ENCODE results near the gene LRCOL1. TPM values are rescaled to one million over a fixed set of nuclear protein-coding genes. Genes with fewer than 3 reads are reported as not detected.

LRCOL1 gene
- total RNA-seq, 1 experiment from 2014 or later = 0.24 TPM

- TF ChIP-seq ZNF317 (CRISPR knock-in tag; IDR thresholded peaks at IDR 0.05; ENCODE audit: borderline replicate concordance, low read depth) (no peak), NFYB (CRISPR knock-in tag; conservative IDR thresholded peaks at IDR 0.05; ENCODE audit: low read depth) (no peak), ZNF396 (CRISPR knock-in tag; IDR thresholded peaks at IDR 0.05; ENCODE audit: borderline replicate concordance) (no peak), ZNF532 (CRISPR knock-in tag; IDR thresholded peaks at IDR 0.05; ENCODE audit: borderline replicate concordance) (no peak), CDX4 (CRISPR knock-in tag; IDR thresholded peaks at IDR 0.05; ENCODE audit: borderline replicate concordance) (no peak), ZNF423 (CRISPR knock-in tag; IDR thresholded peaks at IDR 0.05) (no peak), TP53 (CRISPR knock-in tag; IDR thresholded peaks at IDR 0.05) (no peak), ATF2 (CRISPR knock-in tag; IDR thresholded peaks at IDR 0.05; ENCODE audit: borderline replicate concordance, low read depth) (no peak), RELA (CRISPR knock-in tag; IDR thresholded peaks at IDR 0.05; ENCODE audit: borderline replicate concordance) (no peak), E2F5 (CRISPR knock-in tag; IDR thresholded peaks at IDR 0.05) (no peak), ERG (CRISPR knock-in tag; IDR thresholded peaks at IDR 0.05) (no peak), EMX1 (CRISPR knock-in tag; IDR thresholded peaks at IDR 0.05) (no peak)
- H3K27me3 Mint-ChIP-seq (ENCODE audit: low read depth) = peaks cover 29% of the 10 kb centered on the region
- H3K4me1 Mint-ChIP-seq = peaks cover 5% of the 10 kb centered on the region
- DNase-seq (ENCODE audit: low spot score) = no peak
- ChIA-PET CTCF (interaction anchor here (1.3 to 2.5 kb wide), 2 partner anchors 18 to 35 kb away, joined by 4 to 15 read pairs; no protein-coding TSS in a partner anchor), POLR2A (no interaction called here)
- H3K27ac Mint-ChIP-seq = no peak overlapping the region
- no peaks in the 10 kb centered on the region for H3K9me3 Mint-ChIP-seq
- H3K36me3 Mint-ChIP-seq = peaks cover 18% of the 10 kb centered on the region
- no peak overlapping the region for H3K4me3 Mint-ChIP-seq
- no peak for ATAC-seq
These were observed 30.6 kb downstream of the LRCOL1 start for GRCh38 chr12:132579744-132580143.

GRCh38 chr12:132578826-132579225, 31.6 kb downstream of the LRCOL1 start:
- Mint-ChIP-seq H3K9me3 (no peaks in the 10 kb centered on the region), H3K4me1 (peaks cover 2% of the 10 kb centered on the region), H3K36me3 (peaks cover 19% of the 10 kb centered on the region), H3K27me3 (ENCODE audit: low read depth) (peaks cover 20% of the 10 kb centered on the region), H3K27ac (no peak overlapping the region), H3K4me3 (no peak overlapping the region)
- ChIA-PET POLR2A (no interaction called here), CTCF (interaction anchor here (2.5 kb wide), 1 partner anchor 17 kb away, joined by 15 read pairs; no protein-coding TSS in a partner anchor)
- ATAC-seq (no peak), DNase-seq (ENCODE audit: low spot score) (no peak)
- TF ChIP-seq MYBL2 (CRISPR knock-in tag; IDR thresholded peaks at IDR 0.05) = no peak
- no peak for TF ChIP-seq ZNF416 (CRISPR knock-in tag; IDR thresholded peaks at IDR 0.05)
- TF ChIP-seq MLX (CRISPR knock-in tag; IDR thresholded peaks at IDR 0.05) = no peak
- TF ChIP-seq ATF6 (CRISPR knock-in tag; IDR thresholded peaks at IDR 0.05) = no peak
- TF ChIP-seq NFE2L1 (CRISPR knock-in tag; IDR thresholded peaks at IDR 0.05) = no peak
- TF ChIP-seq ZNF425 (CRISPR knock-in tag; conservative IDR thresholded peaks at IDR 0.05) = no peak
- no peak for TF ChIP-seq JAZF1 (CRISPR knock-in tag; IDR thresholded peaks at IDR 0.05)
- no peak for TF ChIP-seq ERG (CRISPR knock-in tag; IDR thresholded peaks at IDR 0.05)
- TF ChIP-seq ZNF396 (CRISPR knock-in tag; IDR thresholded peaks at IDR 0.05; ENCODE audit: borderline replicate concordance) = no peak
- TF ChIP-seq RORB (CRISPR knock-in tag; IDR thresholded peaks at IDR 0.05) = no peak
